ENCODE data around the gene FAM98B.

GRCh38 chr15:38528294-38528693 is 74.4 kb downstream of the FAM98B start:
- TF ChIP-seq CTCF (IDR thresholded peaks at IDR 0.05 in 8 of 11, conservative IDR thresholded peaks at IDR 0.05 in 3 of 11) (no peak), POLR2A (IDR thresholded peaks at IDR 0.05) (no peak)

Measured in spleen (tissue), 7 donors.